Measurements from ENCODE around the gene GJB3. TPM values are rescaled to one million over a fixed set of nuclear protein-coding genes. Genes with fewer than 3 reads are reported as not detected.

Gene GJB3
- total and polyA plus RNA-seq, 2 of the 13 experiments (the other 11 are each of a cell fraction or from before 2014, with no cell fraction given): not detected

GRCh38 chr1:34825455-34826091 lies 44.6 kb downstream of the GJB3 start (continued):
- peak; percentile 85 for TF ChIP-seq DPF2 (CRISPR knock-in tag; IDR thresholded peaks at IDR 0.05; ENCODE audit: borderline replicate concordance, low read depth)
- TF ChIP-seq ASH2L (IDR thresholded peaks at IDR 0.05; ENCODE audit: insufficient read length, low read depth, low read length): no peak
- no peak for TF ChIP-seq CCAR2 (optimal IDR thresholded peaks at IDR 0.05; ENCODE audit: low read depth, low read length)
- TF ChIP-seq PAX8 (CRISPR knock-in tag; IDR thresholded peaks at IDR 0.05; ENCODE audit: borderline replicate concordance): no peak
- TF ChIP-seq HMGXB4 (CRISPR knock-in tag; IDR thresholded peaks at IDR 0.05; ENCODE audit: borderline replicate concordance in 1 of 2, low read depth in 1 of 2): 0 out of 4 replicates have a peak, but pooled peaks of 1 of the 2 experiments have one; percentile 37
- no peak for TF ChIP-seq PBX2 (CRISPR knock-in tag; IDR thresholded peaks at IDR 0.05)
- no peak for TF ChIP-seq FOXC1 (CRISPR knock-in tag; IDR thresholded peaks at IDR 0.05; ENCODE audit: borderline replicate concordance)
- no peak for TF ChIP-seq ZNF569 (CRISPR knock-in tag; IDR thresholded peaks at IDR 0.05; ENCODE audit: borderline replicate concordance)
- TF ChIP-seq MYNN (CRISPR knock-in tag; IDR thresholded peaks at IDR 0.05; ENCODE audit: low read depth): no peak
- peak; percentile 80 for TF ChIP-seq PHF21A (CRISPR knock-in tag; IDR thresholded peaks at IDR 0.05)
- TF ChIP-seq GATA4 (IDR thresholded peaks at IDR 0.05; ENCODE audit: borderline replicate concordance, low read depth): peak; percentile 54; the same call in 1 of the 2 replicates
- peak; percentile 50; the same call in 1 of the 2 replicates for TF ChIP-seq ZBTB7B (CRISPR knock-in tag; IDR thresholded peaks at IDR 0.05)
- TF ChIP-seq THAP11 (CRISPR knock-in tag; IDR thresholded peaks at IDR 0.05): no peak
- peak; percentile 97 for TF ChIP-seq HIC2 (CRISPR knock-in tag; IDR thresholded peaks at IDR 0.05; ENCODE audit: low read depth)
- no peak for TF ChIP-seq ZMYM3 (CRISPR knock-in tag; IDR thresholded peaks at IDR 0.05)
- no peak for TF ChIP-seq KAT2B (IDR thresholded peaks at IDR 0.05; ENCODE audit: borderline replicate concordance, low read depth, low read length)
- no peak for TF ChIP-seq SRSF9 (IDR thresholded peaks at IDR 0.05; ENCODE audit: borderline replicate concordance, insufficient read depth, low read depth, low read length, poor library complexity, severe bottlenecking)
- no peak for TF ChIP-seq CENPT (CRISPR knock-in tag; IDR thresholded peaks at IDR 0.05; ENCODE audit: low read depth)
- TF ChIP-seq ZNF337 (CRISPR knock-in tag; IDR thresholded peaks at IDR 0.05; ENCODE audit: borderline replicate concordance, low read depth): no peak
- TF ChIP-seq SRSF4 (IDR thresholded peaks at IDR 0.05; ENCODE audit: low read depth, low read length, poor library complexity, severe bottlenecking): no peak
- 0 out of 2 replicates have a peak, but pooled peaks have one; percentile 17 for TF ChIP-seq PHF20 (CRISPR knock-in tag; IDR thresholded peaks at IDR 0.05)
- TF ChIP-seq ZNF430 (CRISPR knock-in tag; IDR thresholded peaks at IDR 0.05): no peak
- no peak for TF ChIP-seq NFYC (CRISPR knock-in tag; IDR thresholded peaks at IDR 0.05)
